Right atrium auricular region (tissue), 2 donors: ENCODE measurements around the gene CLTA. TPM values are rescaled to one million over a fixed set of nuclear protein-coding genes. Genes with fewer than 3 reads are reported as not detected.
"Not testable (repeated sequence)": the region's sequence is repeated elsewhere in the genome, so short reads cannot be mapped to it uniquely, and the experiment has no call there.

Experiments
- DNase-seq: peaks from one replicate; pipeline ENCODE4 v3.0.0-alpha.2; 2019; ENCODE audit warnings: low spot score
- H3K27ac ChIP-seq, 2 donors: fragments of 200-600 bp; sonication (generic); 1 replicate in 1 of 2; 2 replicates in 1 of 2; pipeline ENCODE4 v1.5.1; 2016 to 2019
- H3K27me3 ChIP-seq, 2 donors: fragments of 200-600 bp; sonication (generic); one replicate each; pipeline versions ENCODE4 v1.5.1 to v1.6.0; 2017 to 2019
- H3K36me3 ChIP-seq: fragments of 200-600 bp; sonication (generic); one replicate; pipeline ENCODE4 v1.5.1; 2016
- H3K4me1 ChIP-seq, 2 donors: fragments of 200-600 bp; sonication (generic); one replicate each; pipeline versions ENCODE4 v1.5.1 to v1.6.0; 2017 to 2019
- H3K4me3 ChIP-seq, 2 donors: fragments of 200-600 bp; sonication (generic); 1 replicate in 1 of 2; 2 replicates in 1 of 2; pipeline ENCODE4 v1.5.1; 2017 to 2019; ENCODE audit warnings: mild to moderate bottlenecking in 1 of 2, moderate library complexity in 1 of 2
- H3K9me3 ChIP-seq, 2 donors: fragments of 200-600 bp; sonication (generic); one replicate each; pipeline ENCODE4 v1.5.1; 2019
- CTCF ChIP-seq, 2 donors: fragments of 200-600 bp; sonication (generic); IDR thresholded peaks; one replicate each; pipeline ENCODE4 v1.5.1; 2019; ENCODE audit warnings: antibody characterized with exemption in 2 of 2
- total RNA-seq, 2 donors: library from RNA; depleted of rRNA; stranded (reverse); fragments of >200 nt; gene quantifications; one replicate each; pipeline ENCODE4 v1.1.0, GENCODE V29; 2016

The CLTA gene
- total RNA-seq, 2 donors from 2014 or later = 67.2 to 87.7 TPM

- Histone ChIP-seq H3K27me3 (no peaks in the 10 kb centered on the region), H3K4me3 (no peak overlapping the region), H3K4me1 (peaks cover 0 to 58% of the 10 kb centered on the region in 2 donors), H3K9me3 (no peaks in the 10 kb centered on the region), H3K36me3 (peaks cover 5% of the 10 kb centered on the region), H3K27ac (peak overlapping the region; percentile 66 to 81)
- no peak for TF ChIP-seq CTCF (IDR thresholded peaks at IDR 0.05)
- no peak for DNase-seq
Measured at GRCh38 chr9:36154331-36154952, 36.3 kb upstream of the CLTA start.

GRCh38 chr9:36156116-36156515 is 34.6 kb upstream of the CLTA start:
- no peak overlapping the region for H3K4me3 ChIP-seq
- peaks cover 0 to 53% of the 10 kb centered on the region in 2 donors for H3K4me1 ChIP-seq
- H3K36me3 ChIP-seq = peaks cover 5% of the 10 kb centered on the region
- DNase-seq = no peak
- no peaks in the 10 kb centered on the region for H3K9me3 ChIP-seq
- H3K27me3 ChIP-seq = no peaks in the 10 kb centered on the region
- H3K27ac ChIP-seq = peak overlapping the region in 1 of 2 donors; percentile 66
- no peak for TF ChIP-seq CTCF (IDR thresholded peaks at IDR 0.05)

DNA sequence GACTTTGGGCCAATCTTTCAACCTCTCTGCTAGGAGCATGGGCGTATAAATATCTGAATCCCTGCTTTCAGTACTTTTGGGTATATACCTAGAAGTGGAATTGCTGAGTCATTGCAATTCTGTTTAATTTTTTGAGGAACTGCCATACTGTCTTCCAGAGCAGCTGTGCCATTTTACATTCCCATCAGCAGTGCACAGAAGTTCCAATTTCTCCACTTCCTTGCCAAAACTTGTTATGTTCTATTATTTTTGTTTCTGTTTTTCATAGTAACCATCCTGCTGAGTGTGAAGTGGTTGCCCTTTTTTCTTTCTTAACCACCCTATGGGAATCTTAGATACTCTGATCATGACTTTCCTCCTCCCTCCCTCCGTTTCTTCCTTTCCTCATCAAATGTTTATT is 32.6 kb upstream of the CLTA start:
- no peaks in the 10 kb centered on the region for H3K27me3 ChIP-seq
- H3K4me3 ChIP-seq = no peak overlapping the region
- peaks cover 0 to 49% of the 10 kb centered on the region in 2 donors for H3K4me1 ChIP-seq

GRCh38 chr9:36158917-36159316 is 31.8 kb upstream of the CLTA start:
- H3K27me3 ChIP-seq = no peaks in the 10 kb centered on the region
- no peak overlapping the region for H3K4me3 ChIP-seq
- peaks cover 0 to 49% of the 10 kb centered on the region in 2 donors for H3K4me1 ChIP-seq
- H3K27ac ChIP-seq = peak overlapping the region; percentile 48 to 77
- no peak for TF ChIP-seq CTCF (IDR thresholded peaks at IDR 0.05)
- H3K9me3 ChIP-seq = no peaks in the 10 kb centered on the region
- peaks cover 5% of the 10 kb centered on the region for H3K36me3 ChIP-seq
- DNase-seq = no peak

More for the DNA sequence above, 32.6 kb upstream of the CLTA start:
- Histone ChIP-seq H3K27ac (peak overlapping the region; percentile 48 to 77), H3K9me3 (no peaks in the 10 kb centered on the region), H3K36me3 (peaks cover 5% of the 10 kb centered on the region)
- DNase-seq = no peak
- no peak for TF ChIP-seq CTCF (IDR thresholded peaks at IDR 0.05)

GRCh38 chr9:36159509-36159908 is 31.2 kb upstream of the CLTA start:
- not testable (repeated sequence) for H3K9me3 ChIP-seq, H3K27me3 ChIP-seq, DNase-seq, H3K4me3 ChIP-seq, H3K36me3 ChIP-seq
- peaks cover 0 to 43% of the 10 kb centered on the region in 2 donors for H3K4me1 ChIP-seq
- peak overlapping the region; percentile 48 to 77 for H3K27ac ChIP-seq

DNA sequence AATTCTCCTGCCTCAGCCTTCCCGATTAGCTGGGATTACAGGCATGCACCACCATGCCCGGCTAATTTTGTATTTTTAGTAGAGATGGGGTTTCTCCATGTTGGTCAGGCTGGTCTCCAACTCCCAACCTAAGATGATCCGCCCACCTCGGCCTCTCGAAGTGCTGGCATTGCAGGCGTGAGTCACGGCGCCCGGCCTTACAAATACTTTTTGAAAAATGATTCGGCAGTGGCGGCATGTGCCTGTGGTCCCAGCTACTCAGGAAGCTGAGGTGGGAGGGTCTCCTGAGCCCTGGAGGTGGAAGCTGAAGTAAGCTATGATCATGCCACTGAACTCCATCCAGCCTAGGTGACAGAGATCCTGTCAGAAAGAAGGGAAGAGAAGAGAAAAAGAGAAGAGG is 30.6 kb upstream of the CLTA start:
- not testable (repeated sequence) for H3K27me3 ChIP-seq, H3K4me3 ChIP-seq, H3K9me3 ChIP-seq, H3K36me3 ChIP-seq, DNase-seq
- H3K4me1 ChIP-seq = peaks cover 0 to 36% of the 10 kb centered on the region in 2 donors
- peak overlapping the region; percentile 48 to 77 for H3K27ac ChIP-seq

- no peak for TF ChIP-seq CTCF (IDR thresholded peaks at IDR 0.05)
- no peak overlapping the region for H3K4me3 ChIP-seq
- peaks cover 5% of the 10 kb centered on the region for H3K36me3 ChIP-seq
- no peak for DNase-seq
- no peaks in the 10 kb centered on the region for H3K9me3 ChIP-seq
- no peaks in the 10 kb centered on the region for H3K27me3 ChIP-seq
- H3K27ac ChIP-seq = peak overlapping the region; percentile 48 to 77
- peaks cover 0 to 43% of the 10 kb centered on the region in 2 donors for H3K4me1 ChIP-seq
Measured at GRCh38 chr9:36161187-36161586, 29.5 kb upstream of the CLTA start.
